IMR-90 (cell line): ENCODE measurements around the gene GNAI1. TPM values are rescaled to one million over a fixed set of nuclear protein-coding genes. Genes with fewer than 3 reads are reported as not detected.

Source experiments
- ATAC-seq: fragments of 200-7000 bp; cut with Tn5 transposase; 2 replicates; pipeline ENCODE4 v1.9.1; 2020; ENCODE audit warnings: low read depth, mild to moderate bottlenecking, moderate library complexity
- BruUV-seq: library from RNA; stranded (reverse); fragments of 400-500 nt; replicated peaks from 2 replicates; lab custom pipeline; 2021; lab: Mats Ljungman, UMichigan
- CTCF ChIA-PET: fragments of 300-600 bp; formaldehyde crosslinking; extraction: SDS; loops from one replicate; lab custom pipeline; 2021; ENCODE audit warnings: antibody characterized with exemption; lab: Yijun Ruan, JAX
- POLR2A ChIA-PET: fragments of 300-600 bp; sonication (Branson Sonifier 250); formaldehyde crosslinking; loops from one replicate; lab custom pipeline; 2022; ENCODE audit warnings: antibody characterized with exemption; ENCODE audit not compliant: unreplicated experiment; lab: Charles Lee
- DNase-seq: peaks from one replicate; pipeline ENCODE4 v3.0.0; 2013
- H2AFZ ChIP-seq: replicated peaks from 2 replicates; pipeline ENCODE3; 2013; ENCODE audit warnings: low read length, mild to moderate bottlenecking; ENCODE audit not compliant: poor library complexity
- H2AK5ac ChIP-seq: 2 replicates; pipeline ENCODE4 v1.6.1; 2013; ENCODE audit warnings: low read depth, low read length, inconsistent platforms
- H2AK9ac ChIP-seq: replicated peaks from 2 replicates; pipeline ENCODE3; 2013; ENCODE audit warnings: mild to moderate bottlenecking, low read depth, low read length, moderate library complexity; ENCODE audit not compliant: poor library complexity
- H2BK120ac ChIP-seq: 2 replicates; pipeline ENCODE4 v1.6.1; 2013; ENCODE audit warnings: low read depth, low read length, inconsistent platforms
- H2BK15ac ChIP-seq: 3 replicates; pipeline ENCODE4 v1.6.1; 2013; ENCODE audit warnings: low read depth, low read length, inconsistent platforms
- H2BK20ac ChIP-seq: 2 replicates; pipeline ENCODE4 v1.6.1; 2013; ENCODE audit warnings: low read depth, mild to moderate bottlenecking, inconsistent platforms, low read length, moderate library complexity
- H2BK5ac ChIP-seq: 2 replicates; pipeline ENCODE4 v1.6.1; 2013; ENCODE audit warnings: mild to moderate bottlenecking, low read depth, low read length, inconsistent platforms; ENCODE audit not compliant: poor library complexity, severe bottlenecking
- H3K14ac ChIP-seq: replicated peaks from 2 replicates; pipeline ENCODE4 v1.6.1; 2013; ENCODE audit warnings: low read depth, low read length, inconsistent platforms
- H3K18ac ChIP-seq: 2 replicates; pipeline ENCODE4 v1.6.1; 2013; ENCODE audit warnings: low read depth, low read length, control low read depth
- H3K23ac ChIP-seq: 2 replicates; pipeline ENCODE4 v1.6.1; 2013; ENCODE audit warnings: low read depth, low read length, inconsistent platforms
- H3K27ac ChIP-seq: 2 replicates; pipeline ENCODE4 v1.5.1; 2013; ENCODE audit warnings: mild to moderate bottlenecking, control low read depth, low read length; ENCODE audit not compliant: insufficient read depth
- H3K27me3 ChIP-seq: 2 replicates; pipeline ENCODE4 v1.6.1; 2013; ENCODE audit warnings: low read length; ENCODE audit not compliant: control insufficient read depth, insufficient read depth
- H3K36me3 ChIP-seq: 2 replicates; pipeline ENCODE4 v1.6.1; 2013; ENCODE audit warnings: low read length, mixed read lengths; ENCODE audit not compliant: control insufficient read depth, insufficient read depth
- H3K4ac ChIP-seq: 2 replicates; pipeline ENCODE4 v1.6.1; 2013; ENCODE audit warnings: low read depth, low read length, inconsistent platforms
- H3K4me1 ChIP-seq: 2 replicates; pipeline ENCODE4 v1.6.1; 2013; ENCODE audit warnings: low read length, mixed read lengths; ENCODE audit not compliant: control insufficient read depth, insufficient read depth
- H3K4me2 ChIP-seq: 2 replicates; pipeline ENCODE4 v1.6.1; 2013; ENCODE audit warnings: low read depth, mild to moderate bottlenecking, control low read depth, low read length, moderate library complexity
- H3K4me3 ChIP-seq: 2 replicates; pipeline ENCODE4 v1.5.1; 2013; ENCODE audit warnings: low read depth, mild to moderate bottlenecking, control low read depth, low read length, moderate library complexity; ENCODE audit not compliant: insufficient read depth
- H3K56ac ChIP-seq: 2 replicates; pipeline ENCODE4 v1.6.1; 2013; ENCODE audit warnings: low read length, inconsistent platforms; ENCODE audit not compliant: insufficient read depth; ENCODE audit errors: extremely low read depth
- H3K79me1 ChIP-seq, 2 experiments: 2 replicates each; pipeline ENCODE4 v1.6.1; 2013; ENCODE audit warnings: low read length in 2 of 2, inconsistent platforms in 1 of 2, low read depth in 1 of 2
- H3K9ac ChIP-seq: 2 replicates; pipeline ENCODE4 v1.6.1; 2013; ENCODE audit warnings: low read depth, low read length, control low read depth
- H3K9me1 ChIP-seq: 2 replicates; pipeline ENCODE4 v1.6.1; 2013; ENCODE audit warnings: low read length, inconsistent platforms; ENCODE audit not compliant: insufficient read depth
- H3K9me3 ChIP-seq: 2 replicates; pipeline ENCODE4 v1.6.1; 2013; ENCODE audit warnings: low read length; ENCODE audit not compliant: control insufficient read depth, insufficient read depth
- H4K20me1 ChIP-seq: 2 replicates; pipeline ENCODE4 v1.6.1; 2013; ENCODE audit warnings: low read length, inconsistent platforms; ENCODE audit not compliant: insufficient read depth
- H4K5ac ChIP-seq: 2 replicates; pipeline ENCODE4 v1.6.1; 2013; ENCODE audit warnings: mild to moderate bottlenecking, low read depth, low read length, control low read depth
- H4K8ac ChIP-seq, 2 experiments: 2 replicates each; pipeline ENCODE4 v1.6.1; 2013; ENCODE audit warnings: low read depth in 2 of 2, low read length in 2 of 2, control low read depth in 1 of 2, inconsistent platforms in 1 of 2
- H4K91ac ChIP-seq: 2 replicates; pipeline ENCODE4 v1.6.1; 2013; ENCODE audit warnings: low read depth, low read length, inconsistent platforms; ENCODE audit not compliant: insufficient read depth
- CEBPB ChIP-seq: IDR thresholded peaks from 2 replicates; pipeline ENCODE4 v1.6.1; 2012; ENCODE audit warnings: low read depth, low read length, improper control_type of control experiment
- ELK1 ChIP-seq: fragments of 150-350 bp; IDR thresholded peaks from 2 replicates; pipeline ENCODE4 v1.6.1; 2016; ENCODE audit warnings: low read depth, mild to moderate bottlenecking, low read length, moderate library complexity, borderline replicate concordance
- FOS ChIP-seq: fragments of 150-350 bp; IDR thresholded peaks from 2 replicates; pipeline ENCODE4 v1.6.1; 2016; ENCODE audit warnings: low read depth, low read length
- MAFK ChIP-seq: IDR thresholded peaks from 2 replicates; pipeline ENCODE4 v1.6.1; 2012; ENCODE audit warnings: low read depth, low read length, improper control_type of control experiment
- MXI1 ChIP-seq: IDR thresholded peaks from 2 replicates; pipeline ENCODE4 v1.6.1; 2012; ENCODE audit warnings: low read depth, mild to moderate bottlenecking, low read length, moderate library complexity, borderline replicate concordance
- NFE2L2 ChIP-seq: fragments of 150-350 bp; IDR thresholded peaks from 2 replicates; pipeline ENCODE4 v1.6.1; 2016; ENCODE audit warnings: low read depth, mild to moderate bottlenecking, low read length
- RAD21 ChIP-seq: IDR thresholded peaks from 2 replicates; pipeline ENCODE4 v1.6.1; 2012; ENCODE audit warnings: low read length, improper control_type of control experiment
- RCOR1 ChIP-seq: IDR thresholded peaks from 2 replicates; pipeline ENCODE4 v1.6.1; 2012; ENCODE audit warnings: mild to moderate bottlenecking, low read length, improper control_type of control experiment; ENCODE audit not compliant: insufficient replicate concordance
- RFX5 ChIP-seq: IDR thresholded peaks from 2 replicates; pipeline ENCODE4 v1.8.0; 2012; ENCODE audit warnings: low read depth, mild to moderate bottlenecking, low read length, moderate library complexity
- SMC3 ChIP-seq: fragments of 150-350 bp; IDR thresholded peaks from 2 replicates; pipeline ENCODE4 v1.6.1; 2016; ENCODE audit warnings: low read depth, mild to moderate bottlenecking, antibody characterized with exemption, low read length, moderate library complexity
- USF2 ChIP-seq: fragments of 150-350 bp; IDR thresholded peaks from 2 replicates; pipeline ENCODE4 v1.6.1; 2017; ENCODE audit warnings: mild to moderate bottlenecking, antibody characterized with exemption, low read length, low read depth
- WGBS, 2 experiments: methylation state at CpG; one replicate each; pipeline versions ENCODE4 v1.1.5 to v1.1.7; 2013; ENCODE audit warnings: missing lambda C conversion rate in 2 of 2; ENCODE audit not compliant: insufficient read length in 1 of 2; ENCODE audit errors: extremely low coverage in 2 of 2; 5-methylcytosine and 5-hydroxymethylcytosine counted together
- dilution Hi-C: fragments of 300-500 bp; cut with HindIII; formaldehyde crosslinking; loops from one replicate; pipeline ENCODE4 v1.14.3; 2018; ENCODE audit warnings: low sequenced_read_pairs; ENCODE audit not compliant: unreplicated experiment
- in situ Hi-C: fragments of 300-500 bp; cut with MboI; formaldehyde crosslinking; loops from 3 replicates; pipeline ENCODE4 v1.14.3; 2019; ENCODE audit warnings: low sequenced_read_pairs, inconsistent platforms, mixed read lengths
- intact Hi-C: fragments of 100-400 bp; cut with micrococcal nuclease; formaldehyde crosslinking; loops from 2 replicates; pipeline ENCODE4 v1.10.0; 2022
- polyA plus RNA-seq, 3 experiments: library from polyadenylated mRNA; depleted of rRNA; stranded (reverse); fragments of >200 nt; gene quantifications; 2 replicates each; pipeline ENCODE4 v1.2.3, GENCODE V29; 2012; ENCODE audit warnings: low replicate concordance in 1 of 3
- total RNA-seq: library from RNA; depleted of rRNA; stranded (reverse); fragments of >200 nt; gene quantifications from 2 replicates; pipeline ENCODE4 v1.2.3, GENCODE V29; 2012

The GNAI1 gene
- total and polyA plus RNA-seq, 2 of the 4 experiments (the other 2 are of a cell fraction) = 21.1 to 26.5 TPM

- Histone ChIP-seq H3K4me1 (no peaks in the 10 kb centered on the region; the same call in 1 of the 2 replicates), H3K56ac (no peak overlapping the region), H3K36me3 (peaks cover 29% of the 10 kb centered on the region), H2AK9ac (no peak overlapping the region), H3K9me1 (0 out of 2 replicates have a peak, but pooled peaks cover 2% of the 10 kb centered on the region), H3K79me1 (peaks cover 0 to 3% of the 10 kb centered on the region in 2 experiments; a peak in 1 of 4 replicates), H2BK15ac (no peak overlapping the region), H2AK5ac (peak overlapping the region; percentile 51; the same call in 1 of the 2 replicates), H3K27ac (no peak overlapping the region), H3K4ac (no peak overlapping the region), H2BK20ac (no peak overlapping the region), H3K9me3 (no peaks in the 10 kb centered on the region), H3K14ac (no peak overlapping the region), H3K27me3 (no peaks in the 10 kb centered on the region), H2BK120ac (no peak overlapping the region), H3K4me2 (no peak overlapping the region), H4K91ac (no peak overlapping the region), H3K23ac (no peak overlapping the region), H4K8ac (no peak overlapping the region), H3K18ac (no peak overlapping the region), H3K9ac (no peak overlapping the region), H4K20me1 (no peaks in the 10 kb centered on the region), H2AFZ (no peak overlapping the region), H4K5ac (no peak overlapping the region), H2BK5ac (no peak overlapping the region), H3K4me3 (no peak overlapping the region)
- POLR2A ChIA-PET = no interaction called here
- dilution Hi-C loops (no loop called here), in situ Hi-C loops (no loop called here), intact Hi-C loops (loop anchor here (10.0 kb wide), 1 partner anchor 151 kb away; no protein-coding TSS in a partner anchor)
- TF ChIP-seq NFE2L2 = no peak
- no peak for TF ChIP-seq CEBPB
- no peak for TF ChIP-seq RAD21
- TF ChIP-seq RFX5 = no peak
- no peak for TF ChIP-seq USF2
- TF ChIP-seq SMC3 = no peak
- no peak for TF ChIP-seq MAFK
- TF ChIP-seq MXI1 = no peak
- TF ChIP-seq ELK1 = no peak
- TF ChIP-seq RCOR1 = no peak
- no peak for TF ChIP-seq FOS
- no peak for ATAC-seq
- 75% methylated on average over 1 of the region's 3 CpGs; no CpG with 5 or more reads in 1 of the 2 experiments for WGBS, 2 experiments
- BruUV-seq = no TSS peak
- no peak for DNase-seq
- CTCF ChIA-PET = no interaction called here
Observed at GRCh38 chr7:80215734-80216133, 81.1 kb downstream of the GNAI1 start.
